Fibroblast of peridontal ligament (primary cell): ENCODE results near the gene KLF4.
"Not testable (repeated sequence)": the region's sequence is repeated elsewhere in the genome, so short reads cannot be mapped to it uniquely, and the experiment has no call there.

ENCODE experiments used
- DNase-seq: peaks from one replicate; pipeline ENCODE4 v3.0.0-alpha.2; 2010; ENCODE audit errors: extremely low read depth

KLF4 gene

GRCh38 chr9:107489687-107490605 is at the start of gene KLF4:
Gene KLF4 (minus strand): TSS chr9:107489769. CDS start chr9:107489172, 597 bp downstream.
- DNase-seq, result peak; percentile 95

DNA sequence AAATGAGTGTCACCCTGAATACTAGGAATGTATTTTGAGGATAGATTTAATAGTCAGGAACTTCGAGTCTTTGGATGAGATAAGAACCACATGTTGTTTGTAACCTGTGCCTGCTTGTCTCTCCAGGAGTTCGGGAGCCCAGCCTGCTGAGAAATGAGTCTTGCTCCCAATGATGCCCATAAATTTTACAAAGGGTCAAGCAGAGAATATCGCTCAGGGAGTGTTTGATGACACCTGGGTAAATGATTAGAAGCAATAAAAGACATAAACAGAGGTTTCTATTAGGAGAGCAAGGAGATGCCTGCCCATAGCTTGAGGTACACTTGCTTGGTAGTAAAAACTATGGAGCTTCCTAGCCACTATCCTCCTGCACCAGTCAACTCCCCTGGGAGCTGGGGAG is 46.9 kb upstream of the KLF4 start:
- no peak for DNase-seq

GRCh38 chr9:107534510-107535078 is 45.0 kb upstream of the KLF4 start:
- DNase-seq, result no peak

- DNase-seq, result no peak
Observed at GRCh38 chr9:107530679-107531078, 41.1 kb upstream of the KLF4 start.

DNA sequence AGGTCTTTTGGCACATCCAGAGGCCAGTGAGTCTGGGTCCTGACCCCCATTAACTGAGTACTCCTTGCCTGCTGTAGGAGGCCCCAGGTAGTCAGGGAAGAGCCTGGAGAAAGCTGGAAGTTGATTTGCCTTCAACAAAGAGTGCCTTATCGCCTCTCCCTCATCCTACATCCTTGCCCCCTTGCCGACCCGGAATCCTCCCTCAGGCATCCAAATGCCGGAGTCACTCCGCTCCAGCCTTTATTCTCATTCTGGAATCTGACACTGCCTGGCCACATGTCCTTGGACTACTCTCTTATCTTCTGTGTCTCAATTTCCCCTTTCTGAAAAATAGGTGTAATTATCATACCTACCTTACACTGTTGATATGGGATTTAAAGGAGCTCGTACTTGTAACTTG is 39.1 kb upstream of the KLF4 start:
- DNase-seq, result no peak

- DNase-seq, result no peak
Observed at GRCh38 chr9:107523539-107523938, 34.0 kb upstream of the KLF4 start.

DNA sequence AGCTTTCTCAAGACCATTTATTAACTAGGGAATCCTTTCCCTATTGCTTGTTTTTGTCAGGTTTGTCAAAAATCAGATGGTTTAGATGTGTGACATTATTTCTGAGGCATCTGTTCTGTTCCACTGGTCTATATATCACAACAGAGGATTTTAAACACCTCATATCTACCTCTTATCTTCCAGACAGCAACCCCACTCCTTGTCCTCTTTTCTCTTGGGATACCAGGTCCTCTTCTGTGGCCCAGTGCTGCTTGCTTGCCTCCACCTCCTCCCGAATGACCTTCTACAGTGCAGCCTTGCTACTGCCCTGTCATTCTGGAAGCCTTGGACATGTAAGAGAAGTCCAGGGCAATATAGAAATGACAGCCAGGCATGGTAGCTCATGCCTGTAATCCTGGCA is 30.6 kb upstream of the KLF4 start:
- no peak for DNase-seq

DNA sequence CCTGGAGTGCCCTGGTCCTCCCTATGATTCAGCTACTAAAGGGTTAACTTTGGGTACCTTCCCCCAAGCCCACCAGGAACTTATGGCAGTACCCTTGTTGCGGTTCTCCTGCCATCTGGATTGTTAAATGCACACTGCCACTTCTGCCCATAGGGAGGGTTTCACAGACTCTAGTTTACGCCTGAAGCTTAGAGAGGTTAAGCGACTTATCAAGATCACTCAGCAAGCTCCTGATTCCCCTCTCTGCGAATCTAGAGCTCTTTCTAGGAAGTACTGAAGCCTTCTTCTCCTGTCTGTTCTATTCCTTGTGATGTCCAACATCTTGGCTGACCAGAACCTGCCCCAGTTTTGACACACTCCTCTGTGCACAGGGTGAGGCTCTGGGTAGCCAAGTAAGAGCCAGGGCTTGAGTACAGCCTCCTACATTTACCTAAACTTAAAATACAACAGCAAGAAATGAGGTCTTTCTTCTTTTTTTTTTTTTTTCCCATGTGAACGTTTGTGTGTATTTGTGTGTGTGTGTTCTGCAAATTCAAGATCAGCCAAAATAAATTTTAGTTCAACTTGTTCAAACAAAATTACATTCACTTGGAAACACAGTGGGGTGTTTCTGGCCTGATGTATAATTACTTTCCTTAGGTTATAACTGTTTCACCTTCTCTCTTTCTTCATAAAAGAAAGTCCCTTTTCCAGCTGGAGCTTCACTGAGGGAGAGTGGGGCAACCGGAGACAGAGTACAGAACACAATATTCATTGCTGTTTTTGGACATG is 28.7 kb upstream of the KLF4 start:
- no peak for DNase-seq

DNA sequence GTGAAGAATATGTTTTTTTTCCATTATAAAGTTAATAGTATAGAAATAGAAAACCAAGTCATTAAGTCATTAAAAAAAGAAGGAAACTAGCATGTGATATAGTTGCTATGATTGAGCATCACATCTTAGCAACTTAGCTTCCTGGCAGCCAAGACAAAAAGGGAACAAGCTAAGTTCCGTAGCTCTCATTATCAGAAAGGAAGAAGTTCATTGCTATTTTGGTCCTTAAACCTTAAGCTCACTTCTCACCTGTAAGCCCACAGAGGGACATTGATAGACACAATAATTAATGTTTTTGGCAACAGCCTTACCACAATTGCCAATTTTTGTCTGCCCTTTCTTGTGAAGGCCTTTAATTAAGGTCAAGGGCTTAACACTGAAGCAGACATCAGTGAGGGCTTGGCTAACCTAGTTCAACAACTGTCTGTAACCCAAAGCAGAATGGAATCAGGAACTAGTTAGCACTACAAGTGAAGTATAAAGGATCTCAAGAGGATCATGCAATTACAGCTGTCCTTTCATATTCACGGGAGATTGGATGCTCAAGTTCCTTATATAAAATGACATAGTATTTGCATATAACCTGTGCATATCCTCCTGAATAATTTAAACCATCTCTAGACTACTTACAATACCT is 24.0 kb upstream of the KLF4 start:
- no peak for DNase-seq

GRCh38 chr9:107504585-107505455 is 15.3 kb upstream of the KLF4 start:
- DNase-seq, result peak; percentile 96

- DNase-seq, result no peak
Observed at GRCh38 chr9:107502464-107502863, 12.9 kb upstream of the KLF4 start.

DNA sequence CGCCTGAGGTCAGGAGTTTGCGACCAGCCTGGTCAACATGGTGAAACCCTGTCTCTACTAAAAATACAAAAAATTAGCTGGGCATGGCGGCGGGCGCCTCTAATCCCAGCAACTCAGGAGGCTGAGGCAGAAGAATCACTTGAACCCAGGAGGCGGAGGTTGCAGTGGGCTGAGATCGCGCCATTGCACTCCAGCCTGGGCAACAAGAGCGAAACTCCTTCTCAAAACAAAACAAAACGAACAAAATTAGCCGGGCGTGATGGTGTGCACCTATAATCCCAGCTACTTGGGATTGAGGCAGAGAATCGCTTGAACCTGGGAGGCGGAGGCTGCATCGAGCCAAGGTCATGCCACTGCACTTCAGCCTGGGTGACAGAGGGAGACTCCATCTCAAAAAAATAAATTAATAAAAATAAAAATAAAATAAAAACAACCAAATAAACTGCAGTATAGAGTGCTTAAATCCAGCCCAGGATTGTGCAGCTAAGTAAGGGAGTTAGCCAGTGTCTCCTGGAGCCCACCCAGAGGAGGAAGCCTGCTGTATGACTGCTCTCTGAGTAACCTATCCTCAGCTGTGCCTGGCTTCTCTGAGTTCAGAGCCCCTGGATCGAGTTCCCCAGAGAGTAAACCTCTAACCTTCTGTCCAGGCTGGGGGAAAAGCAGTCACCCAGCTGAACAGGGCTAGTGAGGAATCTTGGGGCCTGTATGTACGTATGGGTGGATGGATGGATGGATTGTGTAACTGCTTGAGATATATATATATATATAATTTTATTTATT is 11.0 kb upstream of the KLF4 start:
- peak; percentile 61 for DNase-seq

DNA sequence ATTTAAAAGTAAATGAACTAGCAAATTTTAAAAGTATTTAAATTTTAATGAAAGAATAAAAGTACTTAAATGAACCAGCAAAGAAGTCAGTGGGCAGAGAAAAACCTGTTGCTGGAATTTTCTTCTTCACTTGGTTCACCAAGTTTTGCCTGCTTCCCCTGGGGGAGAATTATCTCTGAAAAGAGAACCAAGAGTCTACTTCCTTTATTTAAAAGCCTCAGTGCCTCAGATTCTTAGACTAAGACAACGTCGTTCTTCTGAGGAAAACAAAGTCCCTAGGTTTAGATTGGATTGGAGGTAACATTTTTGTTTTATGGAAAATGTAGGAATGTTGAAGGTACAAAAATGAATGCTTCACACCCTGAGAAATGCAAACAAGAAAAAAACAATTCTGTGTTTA is 7.4 kb upstream of the KLF4 start:
- no peak for DNase-seq

DNA sequence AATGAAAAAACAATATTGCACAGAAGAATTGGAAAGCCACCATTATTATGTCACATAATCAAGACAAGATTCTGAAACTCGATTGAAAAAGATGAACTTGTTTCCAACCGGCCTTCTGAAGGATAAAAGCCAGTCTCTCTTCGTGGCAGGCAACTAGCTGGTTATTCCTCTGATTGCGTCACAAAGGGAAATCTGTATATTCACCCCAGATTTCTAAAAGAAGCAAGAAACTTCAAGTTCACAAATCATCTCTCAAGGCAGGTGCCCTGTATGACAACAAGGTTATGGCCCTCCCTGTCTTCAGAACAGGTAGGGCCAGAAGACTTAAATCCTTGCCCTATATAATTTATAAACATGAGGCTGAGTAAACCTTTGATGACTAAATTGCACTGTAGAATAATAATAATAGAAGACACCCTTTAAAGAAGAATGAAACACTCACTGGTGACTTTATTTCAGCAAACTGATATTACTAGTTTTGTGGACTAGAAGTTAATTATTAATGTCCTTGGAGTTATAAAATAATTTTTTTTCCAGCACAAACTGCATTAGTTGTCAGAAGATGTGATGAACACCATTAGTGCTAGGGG is 2.9 kb upstream of the KLF4 start:
- DNase-seq, result peak; percentile 69

GRCh38 chr9:107491081-107492053 is 1.8 kb upstream of the KLF4 start:
- peak; percentile 33 for DNase-seq

DNA sequence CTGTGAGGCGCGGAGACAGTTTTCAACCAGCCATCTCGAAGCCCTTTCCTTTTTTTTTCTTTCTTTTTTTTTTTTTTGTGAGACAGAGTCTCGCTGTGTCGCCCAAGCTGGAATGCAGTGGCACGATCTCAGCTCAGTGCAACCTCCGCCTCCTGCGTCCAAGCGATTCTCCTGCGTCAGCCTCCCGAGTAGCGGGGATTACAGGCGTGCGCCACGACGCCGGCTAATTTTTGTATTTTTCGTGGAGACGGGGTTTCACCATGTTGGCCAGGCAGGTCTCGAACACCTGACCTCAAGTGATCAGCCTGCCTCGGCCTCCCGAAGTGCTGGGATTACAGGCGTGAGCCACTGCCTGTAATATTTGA is 1.0 kb upstream of the KLF4 start:
- DNase-seq, result not testable (repeated sequence)

- DNase-seq, result peak; percentile 41
Observed at GRCh38 chr9:107489144-107489673, 360 bp downstream of the KLF4 start.

DNA sequence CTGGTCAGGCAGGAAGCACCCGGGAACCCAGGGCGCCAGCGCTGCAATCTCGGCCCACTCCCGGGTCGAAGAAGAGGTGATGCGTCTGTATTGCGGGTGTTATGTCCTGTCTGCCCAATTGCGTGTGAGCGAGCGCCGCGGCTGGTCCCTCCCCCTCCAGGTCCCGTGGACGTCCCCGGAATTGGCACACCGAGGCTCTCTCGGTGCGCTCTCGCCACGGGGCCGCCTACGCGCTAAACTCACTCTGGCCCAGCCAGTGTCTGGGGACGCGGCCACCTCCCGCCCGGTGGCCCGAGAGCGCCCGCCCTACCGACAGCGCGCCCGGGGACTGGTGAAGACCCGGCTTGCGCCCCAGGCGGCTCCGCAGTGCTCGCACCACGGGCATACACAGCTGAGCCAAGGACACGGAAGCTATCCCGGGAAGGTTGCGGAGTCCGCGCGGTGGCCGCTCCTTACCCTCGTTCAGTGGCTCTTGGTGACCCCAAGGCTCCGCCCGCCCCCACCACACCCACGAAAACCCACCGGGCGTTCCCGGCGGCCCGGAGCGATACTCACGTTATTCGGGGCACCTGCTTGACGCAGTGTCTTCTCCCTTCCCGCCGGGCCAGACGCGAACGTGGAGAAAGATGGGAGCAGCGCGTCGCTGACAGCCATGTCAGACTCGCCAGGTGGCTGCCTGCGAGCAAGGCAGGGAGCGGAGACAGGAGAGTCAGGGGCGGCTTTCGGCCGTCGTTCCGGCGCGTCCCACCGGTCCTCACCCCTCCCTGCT is 1.0 kb downstream of the KLF4 start:
- DNase-seq, result peak; percentile 55
